Breast epithelium (tissue), 3 donors: ENCODE data around the gene RTN4.

ENCODE experiments used
- POLR2A ChIP-seq: fragments of 450-650 bp; IDR thresholded peaks from one replicate; pipeline ENCODE4 v1.6.1; 2016; ENCODE audit warnings: antibody characterized with exemption, mild to moderate bottlenecking, moderate library complexity
- POLR2AphosphoS5 ChIP-seq, 3 donors: sonication (generic); formaldehyde crosslinking; IDR thresholded peaks; one replicate each; pipeline ENCODE4 v1.6.1; 2017; ENCODE audit warnings: antibody characterized with exemption in 3 of 3
- TF ChIP-seq, protein P1 (sequence below), 3 donors: fragments of 450-650 bp; IDR thresholded peaks; one replicate each; pipeline ENCODE4 v1.5.1; 2016 to 2017; ENCODE audit warnings: antibody characterized with exemption in 3 of 3, mild to moderate bottlenecking in 3 of 3, moderate library complexity in 3 of 3

GRCh38 chr2:55012672-55013484, 37.4 kb downstream of the RTN4 start:
- TF ChIP-seq, protein P1, sequence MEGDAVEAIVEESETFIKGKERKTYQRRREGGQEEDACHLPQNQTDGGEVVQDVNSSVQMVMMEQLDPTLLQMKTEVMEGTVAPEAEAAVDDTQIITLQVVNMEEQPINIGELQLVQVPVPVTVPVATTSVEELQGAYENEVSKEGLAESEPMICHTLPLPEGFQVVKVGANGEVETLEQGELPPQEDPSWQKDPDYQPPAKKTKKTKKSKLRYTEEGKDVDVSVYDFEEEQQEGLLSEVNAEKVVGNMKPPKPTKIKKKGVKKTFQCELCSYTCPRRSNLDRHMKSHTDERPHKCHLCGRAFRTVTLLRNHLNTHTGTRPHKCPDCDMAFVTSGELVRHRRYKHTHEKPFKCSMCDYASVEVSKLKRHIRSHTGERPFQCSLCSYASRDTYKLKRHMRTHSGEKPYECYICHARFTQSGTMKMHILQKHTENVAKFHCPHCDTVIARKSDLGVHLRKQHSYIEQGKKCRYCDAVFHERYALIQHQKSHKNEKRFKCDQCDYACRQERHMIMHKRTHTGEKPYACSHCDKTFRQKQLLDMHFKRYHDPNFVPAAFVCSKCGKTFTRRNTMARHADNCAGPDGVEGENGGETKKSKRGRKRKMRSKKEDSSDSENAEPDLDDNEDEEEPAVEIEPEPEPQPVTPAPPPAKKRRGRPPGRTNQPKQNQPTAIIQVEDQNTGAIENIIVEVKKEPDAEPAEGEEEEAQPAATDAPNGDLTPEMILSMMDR (IDR thresholded peaks at IDR 0.05): no peak
- TF ChIP-seq POLR2AphosphoS5 (IDR thresholded peaks at IDR 0.05): no peak
- TF ChIP-seq POLR2A: no peak
